GM18873 (cell line): ENCODE measurements around the gene SPRR1A.
"Not testable (repeated sequence)": the region's sequence is repeated elsewhere in the genome, so short reads cannot be mapped to it uniquely, and the experiment has no call there.

ENCODE experiments used
- ATAC-seq: cut with Tn5 transposase; IDR thresholded peaks from one replicate; pipeline ENCODE4 v1.9.1; 2021; ENCODE audit warnings: mild to moderate bottlenecking, moderate library complexity, moderate number of reproducible peaks; ENCODE audit not compliant: unreplicated experiment, low FRiP score

The SPRR1A gene

GRCh38 chr1:152972196-152972886 is 11.5 kb upstream of the SPRR1A start:
- ATAC-seq: no peak

DNA sequence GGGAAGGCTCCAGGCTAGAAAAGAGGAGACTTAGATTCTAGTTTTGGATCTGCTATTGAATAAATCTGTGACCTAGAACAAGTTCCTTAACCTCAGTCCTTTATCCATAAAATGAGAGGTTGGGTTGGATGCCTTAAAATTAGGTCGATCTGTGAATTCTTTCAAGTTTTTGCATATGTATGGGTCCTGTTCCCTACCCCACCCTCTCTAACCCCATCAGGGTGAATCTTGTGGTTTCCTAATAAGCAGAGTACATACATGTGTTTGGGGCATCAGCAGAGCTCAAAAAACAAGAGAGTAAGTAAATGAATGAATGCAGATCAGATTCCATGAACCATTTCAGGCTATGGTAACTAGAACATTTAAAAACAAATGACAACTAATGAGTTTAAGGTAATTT is 7.2 kb upstream of the SPRR1A start:
- ATAC-seq: no peak

- ATAC-seq: no peak
Observed at GRCh38 chr1:152977614-152978013, 6.3 kb upstream of the SPRR1A start.

DNA sequence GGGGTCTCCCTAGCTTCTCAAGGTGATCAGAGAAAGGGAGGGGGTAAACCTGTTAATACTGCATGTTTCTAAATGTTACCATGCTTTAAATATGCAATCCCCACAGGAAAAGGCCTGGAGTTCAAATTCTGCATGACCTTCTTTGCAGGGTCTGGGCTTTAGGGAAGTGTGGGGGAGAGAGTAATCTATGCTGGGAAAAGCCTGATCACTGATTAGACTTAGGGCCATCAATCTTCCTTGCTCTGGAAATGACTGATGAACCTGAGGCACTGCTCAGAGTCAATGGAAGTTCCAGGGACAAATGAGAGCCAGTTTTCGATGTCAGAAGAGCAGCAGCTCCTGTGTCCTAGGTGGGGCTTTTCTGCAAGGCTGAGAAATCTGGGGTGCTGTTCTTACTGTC is 3.2 kb upstream of the SPRR1A start:
- no peak for ATAC-seq

- no peak for ATAC-seq
Observed at GRCh38 chr1:152981146-152981871, 2.6 kb upstream of the SPRR1A start.

DNA sequence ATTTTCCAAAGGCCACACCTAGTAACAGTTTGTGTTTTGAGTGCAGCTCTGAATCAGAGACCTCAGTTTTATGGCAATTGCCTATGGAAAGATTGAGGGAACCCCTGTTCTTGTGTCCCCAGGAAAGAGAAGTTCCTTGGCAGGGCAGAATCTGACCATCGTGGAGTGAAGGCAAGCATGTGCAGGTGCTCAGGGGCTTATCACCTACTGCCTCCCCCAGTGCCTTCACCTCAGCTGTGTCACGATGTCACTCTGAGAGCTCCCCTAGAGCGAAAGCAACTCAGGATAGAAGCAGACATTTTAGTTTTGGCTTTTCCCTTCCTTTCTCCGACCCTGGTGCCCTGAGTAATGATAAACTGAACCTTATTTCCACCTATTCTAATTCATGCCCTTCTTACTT is 1.8 kb upstream of the SPRR1A start:
- ATAC-seq: no peak

DNA sequence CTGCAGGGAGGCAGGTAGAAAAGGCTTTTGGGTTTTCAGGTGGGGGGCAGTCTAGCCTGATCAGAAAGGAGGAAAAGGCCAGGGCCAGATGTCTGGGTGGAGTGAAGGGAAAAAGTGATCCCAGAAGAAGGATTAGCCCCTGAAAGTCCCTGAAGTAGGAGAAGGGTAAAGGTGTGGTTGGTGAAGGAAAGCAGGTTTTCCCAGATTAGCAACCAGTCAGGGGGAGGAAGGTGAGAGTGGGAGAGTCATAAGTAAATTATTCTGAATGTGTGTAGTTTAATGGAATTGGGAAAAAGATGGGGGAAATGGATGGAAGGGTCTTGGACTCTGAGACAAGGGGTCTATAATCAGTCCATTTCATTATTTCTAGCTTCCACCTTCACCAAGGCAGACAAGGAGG is 647 bp upstream of the SPRR1A start:
- ATAC-seq: no peak

DNA sequence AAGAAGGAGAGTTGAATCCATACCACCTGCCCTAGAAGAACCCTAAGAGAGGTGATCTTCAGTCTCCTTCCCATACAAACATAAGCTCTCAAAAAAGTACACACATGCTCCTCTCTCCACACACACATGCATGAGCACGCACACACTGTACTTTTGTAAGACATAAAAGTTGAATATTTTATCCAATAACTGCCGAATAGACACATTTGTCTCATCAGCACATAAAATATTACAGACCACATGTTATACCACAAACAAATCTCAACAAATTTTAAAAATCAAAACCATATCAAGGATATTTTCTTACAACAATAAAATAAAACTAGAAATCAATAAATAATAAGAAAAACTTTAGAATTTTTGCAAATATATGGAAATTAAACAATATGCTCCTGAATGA is 2.7 kb downstream of the SPRR1A start:
- no peak for ATAC-seq

DNA sequence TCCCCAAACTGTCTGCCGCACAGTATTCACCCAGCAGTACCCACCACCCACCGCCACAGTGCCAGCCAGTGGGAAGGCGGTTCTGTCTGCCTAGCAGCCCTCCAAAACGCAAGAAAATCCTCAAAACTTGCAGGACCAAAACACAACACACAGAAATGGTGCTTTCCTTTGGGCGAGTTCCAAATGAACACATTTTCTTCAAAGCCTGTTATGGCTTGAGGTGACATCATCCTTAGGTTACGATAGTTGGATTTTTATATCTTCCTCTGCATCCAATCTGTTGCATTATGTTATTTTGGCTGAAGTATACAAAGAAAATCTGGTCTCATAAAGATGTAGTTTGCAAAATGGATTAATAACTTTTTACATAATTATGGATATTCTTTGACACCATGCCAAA is 9.3 kb downstream of the SPRR1A start:
- no peak for ATAC-seq

DNA sequence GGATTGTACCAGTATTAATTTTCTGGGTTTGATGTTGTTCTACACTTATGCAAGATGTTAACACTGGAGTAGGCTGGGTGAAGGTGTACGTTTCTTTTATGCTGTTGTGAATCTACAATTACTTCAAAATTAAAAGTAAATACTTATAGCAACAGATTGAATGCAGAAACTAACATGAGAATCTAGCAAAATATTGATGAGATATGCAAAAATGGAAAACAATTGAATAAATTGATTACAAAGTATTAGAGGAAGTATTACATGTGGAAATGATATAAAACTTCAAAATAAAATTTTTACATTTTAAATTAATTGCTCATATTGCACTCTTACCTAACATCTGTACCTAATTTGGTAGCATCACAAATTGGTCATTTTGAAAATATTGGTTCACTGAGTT is 12.0 kb downstream of the SPRR1A start:
- ATAC-seq: no peak

DNA sequence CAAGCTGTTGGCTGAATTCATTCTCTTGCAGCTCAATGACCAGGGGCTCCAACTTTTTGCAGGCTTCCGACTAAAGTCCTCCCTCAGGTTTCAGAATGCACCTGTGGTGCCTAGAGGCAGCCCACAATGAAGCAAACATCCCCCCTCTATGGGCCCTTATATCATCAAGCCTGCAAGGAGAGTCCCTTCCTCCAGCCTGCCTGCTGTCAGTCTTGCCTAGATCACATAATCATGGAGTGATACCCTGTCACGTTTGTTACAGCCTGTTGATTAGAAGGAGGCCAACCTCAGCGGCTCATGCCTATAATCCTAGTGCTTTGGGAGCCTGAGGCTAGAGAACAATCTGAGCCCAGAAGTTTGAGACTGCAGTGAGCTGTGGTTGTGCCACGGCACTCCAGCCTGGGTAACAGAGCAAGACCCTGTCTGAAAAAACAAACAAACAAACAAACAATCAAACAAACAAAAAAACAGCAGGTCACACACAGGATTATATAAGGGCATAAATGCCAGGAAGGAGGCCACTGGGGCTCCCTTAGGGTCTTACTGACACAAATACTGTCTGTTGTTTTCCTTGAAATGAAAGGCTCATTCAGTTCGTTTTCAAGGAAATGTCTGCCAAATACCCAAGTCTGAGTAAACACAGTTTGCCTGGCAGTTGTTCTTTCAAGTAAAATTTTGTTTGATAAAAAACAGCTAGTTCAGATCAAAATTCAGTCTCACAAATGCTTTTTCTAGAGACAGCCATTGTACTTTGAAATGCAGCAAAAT is 12.9 kb downstream of the SPRR1A start:
- no peak for ATAC-seq

GRCh38 chr1:152997901-152998300 is 14.0 kb downstream of the SPRR1A start:
- no peak for ATAC-seq

- ATAC-seq: no peak
Observed at GRCh38 chr1:152998476-152998875, 14.6 kb downstream of the SPRR1A start.

- ATAC-seq: no peak
Observed at GRCh38 chr1:152999818-153000217, 15.9 kb downstream of the SPRR1A start.

DNA sequence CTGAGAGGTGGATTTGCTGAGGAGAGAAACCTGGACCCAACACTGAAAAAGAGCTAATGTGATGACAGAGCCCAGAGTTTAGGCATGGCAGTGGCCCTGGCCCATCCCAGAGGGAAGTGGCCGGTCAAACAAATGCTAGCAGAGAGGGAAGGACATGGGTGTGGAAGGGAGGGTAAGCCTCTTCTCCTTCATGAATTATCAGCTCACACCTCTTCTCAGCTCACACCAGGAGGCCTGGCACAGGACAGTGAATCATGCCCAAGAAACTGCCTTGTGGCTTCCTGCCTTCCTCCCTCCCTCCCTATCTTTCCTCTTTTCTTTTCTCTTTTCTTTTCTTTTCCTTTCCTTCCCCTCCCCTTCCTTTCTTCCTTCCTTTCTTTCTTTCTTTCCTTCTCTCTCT is 16.4 kb downstream of the SPRR1A start:
- ATAC-seq: no peak

GRCh38 chr1:153001382-153001781 is 17.5 kb downstream of the SPRR1A start, which contains the start of gene SPRR3:
Gene SPRR3, plus strand, starts transcription at chr1:153001749. Its CDS starts 1,272 bp downstream, at chr1:153003021.
- no peak for ATAC-seq

DNA sequence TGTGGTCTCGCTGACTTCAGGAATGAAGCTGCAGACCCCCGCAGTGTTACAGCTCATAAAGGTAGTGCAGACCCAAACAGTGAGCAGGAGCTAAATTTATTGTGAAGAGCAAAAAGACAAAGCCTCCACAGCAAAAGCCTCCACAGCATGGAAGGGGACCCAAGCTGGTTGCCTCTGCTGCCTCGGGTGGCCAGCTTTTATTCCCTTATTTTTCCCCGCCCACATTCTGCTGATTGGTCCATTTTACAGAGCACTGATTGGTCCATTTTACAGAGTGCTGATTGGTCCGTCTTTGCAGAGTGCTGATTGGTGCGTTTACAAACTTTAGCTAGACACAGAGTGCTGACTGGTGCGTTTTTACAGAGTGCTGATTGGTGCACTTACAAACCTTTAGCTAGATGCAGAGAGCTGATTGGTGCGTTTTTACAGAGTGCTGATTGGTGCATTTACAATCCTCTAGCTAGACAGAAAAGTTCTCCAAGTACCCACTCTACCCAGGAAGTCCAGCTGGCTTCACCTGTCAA is 27.4 kb downstream of the SPRR1A start:
- not testable (repeated sequence) for ATAC-seq

DNA sequence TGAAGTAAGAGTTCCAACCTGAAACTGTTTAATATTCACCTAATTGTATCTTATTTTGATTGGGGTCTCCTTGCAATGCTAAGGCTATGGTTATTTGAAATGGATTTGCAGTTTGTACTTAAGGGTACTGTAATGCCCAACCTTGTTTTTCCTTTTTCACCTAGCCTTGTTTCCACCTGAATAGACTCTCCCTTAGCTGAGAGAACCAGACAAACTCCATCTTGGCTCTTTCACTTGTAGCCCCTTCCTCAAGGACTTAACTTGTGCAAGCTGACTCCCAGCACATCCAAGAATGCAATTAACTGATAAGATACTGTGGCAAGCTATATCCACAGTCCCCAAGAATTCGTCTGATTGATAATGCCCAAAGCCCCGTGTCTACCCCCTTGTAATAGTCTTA is 37.9 kb downstream of the SPRR1A start:
- ATAC-seq: not testable (repeated sequence)

GRCh38 chr1:153022340-153022739 is 38.5 kb downstream of the SPRR1A start:
- not testable (repeated sequence) for ATAC-seq

GRCh38 chr1:153023109-153023508 is 39.2 kb downstream of the SPRR1A start:
- ATAC-seq: no peak

DNA sequence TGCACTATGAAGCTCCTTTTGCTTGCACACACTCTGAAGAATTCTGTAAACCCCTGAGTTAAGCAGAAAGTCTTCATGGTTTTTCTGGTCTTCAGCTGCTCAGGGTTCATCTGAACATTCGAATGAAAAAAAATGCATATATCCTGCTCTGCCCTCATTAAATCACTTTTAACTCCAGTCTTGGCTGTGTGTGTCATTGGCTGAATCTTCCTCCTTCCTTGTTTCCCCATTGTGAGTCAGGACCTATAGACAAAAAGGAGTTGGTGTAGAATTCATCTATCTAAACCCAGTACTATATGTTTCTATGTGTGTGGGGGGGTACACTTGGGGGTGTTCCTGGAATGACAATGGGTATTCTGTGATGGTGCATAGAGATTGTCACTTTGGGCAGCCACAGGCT is 40.5 kb downstream of the SPRR1A start:
- ATAC-seq: no peak
